Activated gamma-delta T cell treated with Interleukin-2 at 50 U/mL for 16 hours (primary cell): ENCODE results near the gene GTF2IRD1.

Experiments
- DNase-seq: peaks from one replicate; pipeline ENCODE4 v3.0.0-alpha.2; 2020

Gene GTF2IRD1

GRCh38 chr7:74570533-74571156 lies 116.9 kb downstream of the GTF2IRD1 start:
- DNase-seq = no peak

- no peak for DNase-seq
Observed at GRCh38 chr7:74572301-74572979, 118.7 kb downstream of the GTF2IRD1 start.

GRCh38 chr7:74573512-74573911 lies 119.8 kb downstream of the GTF2IRD1 start:
- no peak for DNase-seq

- DNase-seq = no peak
Observed at GRCh38 chr7:74575083-74575784, 121.5 kb downstream of the GTF2IRD1 start.

GRCh38 chr7:74575811-74576210 lies 122.1 kb downstream of the GTF2IRD1 start:
- no peak for DNase-seq

GRCh38 chr7:74579800-74580685 lies 126.3 kb downstream of the GTF2IRD1 start:
- no peak for DNase-seq

GRCh38 chr7:74581916-74582440 lies 128.3 kb downstream of the GTF2IRD1 start:
- no peak for DNase-seq

GRCh38 chr7:74582447-74583039 lies 128.8 kb downstream of the GTF2IRD1 start:
- no peak for DNase-seq

- no peak for DNase-seq
Observed at GRCh38 chr7:74583630-74584029, 129.9 kb downstream of the GTF2IRD1 start.

GRCh38 chr7:74584160-74584954 lies 130.7 kb downstream of the GTF2IRD1 start:
- DNase-seq = no peak

GRCh38 chr7:74585844-74586243 lies 132.1 kb downstream of the GTF2IRD1 start:
- no peak for DNase-seq

GRCh38 chr7:74586258-74587175 lies 132.8 kb downstream of the GTF2IRD1 start:
- no peak for DNase-seq

- no peak for DNase-seq
Observed at GRCh38 chr7:74587435-74588126, 133.9 kb downstream of the GTF2IRD1 start.

GRCh38 chr7:74590813-74591212 lies 137.1 kb downstream of the GTF2IRD1 start:
- no peak for DNase-seq

GRCh38 chr7:74598558-74598957 lies 144.9 kb downstream of the GTF2IRD1 start:
- no peak for DNase-seq

GRCh38 chr7:74599244-74599643 lies 145.5 kb downstream of the GTF2IRD1 start:
- DNase-seq = no peak

GRCh38 chr7:74604326-74605020 lies 150.8 kb downstream of the GTF2IRD1 start:
- DNase-seq = no peak

- DNase-seq = peak; percentile 33
Observed at GRCh38 chr7:74606101-74606908, 152.6 kb downstream of the GTF2IRD1 start.
